ENCODE results near the gene ZNF479. TPM values are rescaled to one million over a fixed set of nuclear protein-coding genes. Genes with fewer than 3 reads are reported as not detected.
"Not testable (repeated sequence)": the region's sequence is repeated elsewhere in the genome, so short reads cannot be mapped to it uniquely, and the experiment has no call there.

The ZNF479 gene
- not detected for polyA plus RNA-seq (ENCODE audit: insufficient read length)

- not testable (repeated sequence) for DNase-seq (ENCODE audit: low read depth)
Measured at GRCh38 chr7:57132336-57132735, at the start of gene ZNF479. TSS of gene ZNF479 (minus strand) at chr7:57132436. CDS start at chr7:57132324, 112 bp downstream.

- no peak for DNase-seq (ENCODE audit: low read depth)
Measured at GRCh38 chr7:57182031-57182430, 49.8 kb upstream of the ZNF479 start.

GRCh38 chr7:57181281-57181680 is 49.0 kb upstream of the ZNF479 start:
- no peak for DNase-seq (ENCODE audit: low read depth)

- no peak for DNase-seq (ENCODE audit: low read depth)
Measured at GRCh38 chr7:57179776-57180415, 47.7 kb upstream of the ZNF479 start.

GRCh38 chr7:57178768-57179139 is 46.5 kb upstream of the ZNF479 start:
- DNase-seq (ENCODE audit: low read depth) = no peak

- DNase-seq (ENCODE audit: low read depth) = no peak
Measured at GRCh38 chr7:57177856-57178767, 45.9 kb upstream of the ZNF479 start.

GRCh38 chr7:57176928-57177635 is 44.8 kb upstream of the ZNF479 start:
- no peak for DNase-seq (ENCODE audit: low read depth)

- DNase-seq (ENCODE audit: low read depth) = no peak
Measured at GRCh38 chr7:57165285-57165899, 33.2 kb upstream of the ZNF479 start.

GRCh38 chr7:57120123-57120784 is 12.0 kb downstream of the ZNF479 start:
- DNase-seq (ENCODE audit: low read depth) = not testable (repeated sequence)

Data from forelimb muscle (tissue), 1 donor.